H1 (cell line): ENCODE data around the gene RTF1.

ENCODE experiments used
- ASH2L ChIP-seq: fragments of 200-600, 300-600 bp; sonication (generic); IDR thresholded peaks from one replicate; pipeline ENCODE4 v1.7.1; 2017; ENCODE audit warnings: low read length
- BCL11A ChIP-seq, 2 experiments: IDR thresholded peaks; one replicate each; pipeline ENCODE4 v1.6.1; 2011; ENCODE audit warnings: low read depth in 2 of 2, low read length in 2 of 2, mild to moderate bottlenecking in 2 of 2
- CHD2 ChIP-seq: IDR thresholded peaks from 2 replicates; pipeline ENCODE4 v1.6.1; 2012; ENCODE audit warnings: low read length, improper control_type of control experiment
- HDAC2 ChIP-seq, 2 experiments: fragments of 300-600 bp in 1 of 2; sonication (generic) in 1 of 2; IDR thresholded peaks; 2 replicates each; pipeline ENCODE4 v1.6.1; 2011 to 2012; ENCODE audit warnings: low read depth in 2 of 2, low read length in 2 of 2, mild to moderate bottlenecking in 2 of 2, moderate library complexity in 2 of 2, borderline replicate concordance in 1 of 2, inconsistent platforms in 1 of 2
- JUN ChIP-seq: IDR thresholded peaks from 2 replicates; pipeline ENCODE4 v1.6.1; 2011; ENCODE audit warnings: low read depth, mild to moderate bottlenecking, improper control_type of control experiment, low read length
- JUND ChIP-seq: IDR thresholded peaks from 2 replicates; pipeline ENCODE4 v1.6.1; 2011; ENCODE audit warnings: mild to moderate bottlenecking, improper control_type of control experiment, low read length
- POLR2AphosphoS5 ChIP-seq: IDR thresholded peaks from 2 replicates; pipeline ENCODE4 v1.6.1; 2011; ENCODE audit warnings: low read depth, low read length
- RAD21 ChIP-seq, 2 experiments: IDR thresholded peaks in 1 of 2; conservative IDR thresholded peaks in 1 of 2; 2 replicates each; pipeline ENCODE4 v1.6.1; 2011; ENCODE audit warnings: low read depth in 2 of 2, low read length in 2 of 2, improper control_type of control experiment in 1 of 2, inconsistent platforms in 1 of 2, mild to moderate bottlenecking in 1 of 2, moderate library complexity in 1 of 2
- SIN3A ChIP-seq, 2 experiments: IDR thresholded peaks in 1 of 2; conservative IDR thresholded peaks in 1 of 2; 2 replicates each; pipeline ENCODE4 v1.6.1; 2011 to 2012; ENCODE audit warnings: low read length in 2 of 2, improper control_type of control experiment in 1 of 2, low read depth in 1 of 2, mild to moderate bottlenecking in 1 of 2
- TBP ChIP-seq: IDR thresholded peaks from 2 replicates; pipeline ENCODE4 v1.6.1; 2011; ENCODE audit warnings: low read depth, low read length, improper control_type of control experiment
- ZNF274 ChIP-seq: IDR thresholded peaks from 2 replicates; pipeline ENCODE4 v1.7.0; 2012; ENCODE audit warnings: low read length, borderline replicate concordance; ENCODE audit errors: extremely low read depth
- TF ChIP-seq, protein P1 (sequence below), 3 experiments: IDR thresholded peaks; 1 replicate in 2 of 3; 2 replicates in 1 of 3; pipeline versions ENCODE4 v1.5.1 to v1.6.1; 2011; ENCODE audit warnings: low read length in 3 of 3, mild to moderate bottlenecking in 3 of 3, inconsistent platforms in 2 of 3, low read depth in 1 of 3, moderate library complexity in 1 of 3; ENCODE audit not compliant: insufficient read depth in 1 of 3; ENCODE audit errors: control extremely low read depth in 1 of 3

- TF ChIP-seq CHD2, result no peak
- no peak for TF ChIP-seq POLR2AphosphoS5
- TF ChIP-seq, protein P1, sequence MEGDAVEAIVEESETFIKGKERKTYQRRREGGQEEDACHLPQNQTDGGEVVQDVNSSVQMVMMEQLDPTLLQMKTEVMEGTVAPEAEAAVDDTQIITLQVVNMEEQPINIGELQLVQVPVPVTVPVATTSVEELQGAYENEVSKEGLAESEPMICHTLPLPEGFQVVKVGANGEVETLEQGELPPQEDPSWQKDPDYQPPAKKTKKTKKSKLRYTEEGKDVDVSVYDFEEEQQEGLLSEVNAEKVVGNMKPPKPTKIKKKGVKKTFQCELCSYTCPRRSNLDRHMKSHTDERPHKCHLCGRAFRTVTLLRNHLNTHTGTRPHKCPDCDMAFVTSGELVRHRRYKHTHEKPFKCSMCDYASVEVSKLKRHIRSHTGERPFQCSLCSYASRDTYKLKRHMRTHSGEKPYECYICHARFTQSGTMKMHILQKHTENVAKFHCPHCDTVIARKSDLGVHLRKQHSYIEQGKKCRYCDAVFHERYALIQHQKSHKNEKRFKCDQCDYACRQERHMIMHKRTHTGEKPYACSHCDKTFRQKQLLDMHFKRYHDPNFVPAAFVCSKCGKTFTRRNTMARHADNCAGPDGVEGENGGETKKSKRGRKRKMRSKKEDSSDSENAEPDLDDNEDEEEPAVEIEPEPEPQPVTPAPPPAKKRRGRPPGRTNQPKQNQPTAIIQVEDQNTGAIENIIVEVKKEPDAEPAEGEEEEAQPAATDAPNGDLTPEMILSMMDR (IDR thresholded peaks at IDR 0.05; ENCODE audit: control extremely low read depth in 1 of 3, insufficient read depth in 1 of 3, low read depth in 1 of 3, low read length in 3 of 3), result no peak
- TF ChIP-seq SIN3A (conservative IDR thresholded peaks at IDR 0.05 in 1 of 2, IDR thresholded peaks at IDR 0.05 in 1 of 2; ENCODE audit: low read depth in 1 of 2, low read length in 2 of 2), result no peak
- no peak for TF ChIP-seq JUN
- TF ChIP-seq BCL11A (IDR thresholded peaks at IDR 0.05; ENCODE audit: low read depth in 2 of 2, low read length in 2 of 2), result no peak
- TF ChIP-seq ZNF274, result no peak
- TF ChIP-seq ASH2L, result no peak
- TF ChIP-seq HDAC2 (IDR thresholded peaks at IDR 0.05; ENCODE audit: borderline replicate concordance in 1 of 2, low read depth in 2 of 2, low read length in 2 of 2), result no peak
- TF ChIP-seq RAD21 (IDR thresholded peaks at IDR 0.05 in 1 of 2, conservative IDR thresholded peaks at IDR 0.05 in 1 of 2; ENCODE audit: low read depth in 2 of 2, low read length in 2 of 2), result no peak
- TF ChIP-seq JUND, result no peak
- no peak for TF ChIP-seq TBP
Observed at GRCh38 chr15:41476416-41477048, 59.6 kb downstream of the RTF1 start.
